ENCODE results near the gene GATA2.

The GATA2 gene

GRCh38 chr3:128487813-128488635 lies 5.0 kb downstream of the GATA2 start:
- DNase-seq: peak in 1 of 2 donors; percentile 29

GRCh38 chr3:128487538-128487812 lies 5.5 kb downstream of the GATA2 start:
- no peak for DNase-seq

- DNase-seq: no peak
Measured at GRCh38 chr3:128486681-128487537, 6.1 kb downstream of the GATA2 start.

GRCh38 chr3:128486205-128486628 lies 6.8 kb downstream of the GATA2 start:
- no peak for DNase-seq

- DNase-seq: no peak
Measured at GRCh38 chr3:128485282-128486204, 7.5 kb downstream of the GATA2 start.

- DNase-seq: no peak
Measured at GRCh38 chr3:128484404-128485281, 8.4 kb downstream of the GATA2 start.

GRCh38 chr3:128483657-128484403 lies 9.2 kb downstream of the GATA2 start:
- no peak for DNase-seq

- DNase-seq: no peak
Measured at GRCh38 chr3:128482666-128483656, 10.0 kb downstream of the GATA2 start.

- DNase-seq: no peak
Measured at GRCh38 chr3:128482175-128482574, 10.8 kb downstream of the GATA2 start.

- DNase-seq: no peak
Measured at GRCh38 chr3:128481438-128481942, 11.5 kb downstream of the GATA2 start.

GRCh38 chr3:128480717-128481437 lies 12.1 kb downstream of the GATA2 start:
- no peak for DNase-seq

GRCh38 chr3:128480278-128480677 lies 12.7 kb downstream of the GATA2 start:
- DNase-seq: no peak

- no peak for DNase-seq
Measured at GRCh38 chr3:128479558-128480086, 13.4 kb downstream of the GATA2 start.

- DNase-seq: no peak
Measured at GRCh38 chr3:128478576-128479506, 14.2 kb downstream of the GATA2 start.

GRCh38 chr3:128476659-128477058 lies 16.3 kb downstream of the GATA2 start:
- DNase-seq: no peak

GRCh38 chr3:128475355-128475754 lies 17.6 kb downstream of the GATA2 start:
- DNase-seq: no peak

- DNase-seq: no peak
Measured at GRCh38 chr3:128473737-128474136, 19.3 kb downstream of the GATA2 start.

- no peak for DNase-seq
Measured at GRCh38 chr3:128473180-128473519, 19.9 kb downstream of the GATA2 start.

Measured in CD4-positive, alpha-beta T cell treated with Interleukin-4 for 1 hour (primary cell).